Fibroblast of skin of scalp (primary cell): ENCODE data around the gene HDAC8.
"Not testable (repeated sequence)": the region's sequence is repeated elsewhere in the genome, so short reads cannot be mapped to it uniquely, and the experiment has no call there.

Experiments
- DNase-seq: peaks from one replicate; pipeline ENCODE4 v3.0.0-alpha.2; 2013

The HDAC8 gene

GRCh38 chrX:72460715-72461114, 111.9 kb downstream of the HDAC8 start:
- no peak for DNase-seq

GRCh38 chrX:72449034-72449433, 123.6 kb downstream of the HDAC8 start:
- DNase-seq: not testable (repeated sequence)

GRCh38 chrX:72440764-72441163, 131.9 kb downstream of the HDAC8 start:
- not testable (repeated sequence) for DNase-seq

- DNase-seq: no peak
These were observed 136.6 kb downstream of the HDAC8 start for GRCh38 chrX:72436010-72436409.

- no peak for DNase-seq
These were observed 142.2 kb downstream of the HDAC8 start for GRCh38 chrX:72430405-72430968.

GRCh38 chrX:72421797-72422196, 150.8 kb downstream of the HDAC8 start:
- DNase-seq: no peak

GRCh38 chrX:72409993-72410392, 162.7 kb downstream of the HDAC8 start:
- no peak for DNase-seq

GRCh38 chrX:72408885-72409284, 163.8 kb downstream of the HDAC8 start:
- DNase-seq: no peak

GRCh38 chrX:72405136-72405535, 167.5 kb downstream of the HDAC8 start:
- DNase-seq: not testable (repeated sequence)

GRCh38 chrX:72402614-72403013, 170.0 kb downstream of the HDAC8 start:
- DNase-seq: no peak

GRCh38 chrX:72399816-72400215, 172.8 kb downstream of the HDAC8 start:
- DNase-seq: no peak

GRCh38 chrX:72396117-72396516, 176.5 kb downstream of the HDAC8 start:
- no peak for DNase-seq

GRCh38 chrX:72395237-72395636, 177.4 kb downstream of the HDAC8 start:
- no peak for DNase-seq

GRCh38 chrX:72394518-72395170, 178.0 kb downstream of the HDAC8 start:
- DNase-seq: peak; percentile 59

- no peak for DNase-seq
These were observed 178.7 kb downstream of the HDAC8 start for GRCh38 chrX:72393836-72394517.

GRCh38 chrX:72392816-72393800, 179.5 kb downstream of the HDAC8 start:
- DNase-seq: no peak

GRCh38 chrX:72392042-72392441, 180.6 kb downstream of the HDAC8 start:
- no peak for DNase-seq

- DNase-seq: no peak
These were observed 185.4 kb downstream of the HDAC8 start for GRCh38 chrX:72387247-72387646.

GRCh38 chrX:72382202-72382595, 190.4 kb downstream of the HDAC8 start:
- DNase-seq: no peak

GRCh38 chrX:72381439-72382201, 191.0 kb downstream of the HDAC8 start:
- DNase-seq: no peak

- DNase-seq: no peak
These were observed 196.5 kb downstream of the HDAC8 start for GRCh38 chrX:72376124-72376523.

GRCh38 chrX:72373136-72373535, 199.5 kb downstream of the HDAC8 start:
- DNase-seq: no peak
